Ovary (tissue), 3 donors: Measurements from ENCODE around the gene PDCD5.

Source experiments
- EP300 ChIP-seq: sonication (generic); formaldehyde crosslinking; IDR thresholded peaks from one replicate; pipeline ENCODE4 v1.6.1; 2017; ENCODE audit warnings: antibody characterized with exemption
- POLR2A ChIP-seq: fragments of 450-650 bp; IDR thresholded peaks from one replicate; pipeline ENCODE4 v1.6.1; 2017; ENCODE audit warnings: antibody characterized with exemption, mild to moderate bottlenecking, moderate library complexity
- TF ChIP-seq, protein P1 (sequence below), 3 donors: fragments of 450-650 bp in 2 of 3; fragments of 200-600 bp in 1 of 3; IDR thresholded peaks; one replicate each; pipeline versions ENCODE4 v1.5.1 to v1.8.0; 2016 to 2022; ENCODE audit warnings: antibody characterized with exemption in 3 of 3, mild to moderate bottlenecking in 1 of 3
- donor health status: DM: no; HTN: no; CAD: no.

DNA sequence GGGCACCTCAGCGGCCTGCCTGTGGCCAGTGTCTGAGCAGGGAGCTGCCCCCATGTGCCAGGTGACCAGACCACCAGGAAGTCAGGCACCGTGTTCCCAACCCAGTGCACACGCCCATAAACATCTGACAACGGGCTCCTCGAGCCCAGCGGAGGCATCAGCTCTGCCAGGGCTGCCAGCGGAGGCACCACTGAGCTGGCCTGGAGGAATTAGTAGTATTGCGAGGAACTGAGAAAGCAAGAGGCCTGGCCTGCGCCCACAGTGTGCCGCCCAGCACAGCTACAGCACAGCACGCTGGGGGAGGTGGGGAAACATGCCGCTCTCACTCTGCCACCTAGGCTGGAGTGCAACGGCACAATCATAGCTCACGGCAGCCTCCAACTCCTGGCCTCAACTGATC, 49.3 kb downstream of the PDCD5 start:
- TF ChIP-seq, protein P1, sequence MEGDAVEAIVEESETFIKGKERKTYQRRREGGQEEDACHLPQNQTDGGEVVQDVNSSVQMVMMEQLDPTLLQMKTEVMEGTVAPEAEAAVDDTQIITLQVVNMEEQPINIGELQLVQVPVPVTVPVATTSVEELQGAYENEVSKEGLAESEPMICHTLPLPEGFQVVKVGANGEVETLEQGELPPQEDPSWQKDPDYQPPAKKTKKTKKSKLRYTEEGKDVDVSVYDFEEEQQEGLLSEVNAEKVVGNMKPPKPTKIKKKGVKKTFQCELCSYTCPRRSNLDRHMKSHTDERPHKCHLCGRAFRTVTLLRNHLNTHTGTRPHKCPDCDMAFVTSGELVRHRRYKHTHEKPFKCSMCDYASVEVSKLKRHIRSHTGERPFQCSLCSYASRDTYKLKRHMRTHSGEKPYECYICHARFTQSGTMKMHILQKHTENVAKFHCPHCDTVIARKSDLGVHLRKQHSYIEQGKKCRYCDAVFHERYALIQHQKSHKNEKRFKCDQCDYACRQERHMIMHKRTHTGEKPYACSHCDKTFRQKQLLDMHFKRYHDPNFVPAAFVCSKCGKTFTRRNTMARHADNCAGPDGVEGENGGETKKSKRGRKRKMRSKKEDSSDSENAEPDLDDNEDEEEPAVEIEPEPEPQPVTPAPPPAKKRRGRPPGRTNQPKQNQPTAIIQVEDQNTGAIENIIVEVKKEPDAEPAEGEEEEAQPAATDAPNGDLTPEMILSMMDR (IDR thresholded peaks at IDR 0.05): no peak
- no peak for TF ChIP-seq POLR2A
- TF ChIP-seq EP300: no peak
